HG02852 (cell line): Measurements from ENCODE around the gene EDN2.

Experiments used
- ATAC-seq: cut with Tn5 transposase; IDR thresholded peaks from one replicate; pipeline ENCODE4 v1.9.1; 2021; ENCODE audit warnings: mild to moderate bottlenecking, moderate library complexity; ENCODE audit not compliant: unreplicated experiment

Gene EDN2

GRCh38 chr1:41444246-41444645 lies 40.2 kb downstream of the EDN2 start:
- no peak for ATAC-seq

- ATAC-seq, result no peak
Measured at GRCh38 chr1:41442697-41443251, 41.7 kb downstream of the EDN2 start.

GRCh38 chr1:41440321-41441085 lies 44.0 kb downstream of the EDN2 start:
- no peak for ATAC-seq

GRCh38 chr1:41439234-41439633 lies 45.2 kb downstream of the EDN2 start:
- ATAC-seq, result no peak

- ATAC-seq, result no peak
Measured at GRCh38 chr1:41438711-41439110, 45.8 kb downstream of the EDN2 start.

- ATAC-seq, result no peak
Measured at GRCh38 chr1:41437011-41437355, 47.5 kb downstream of the EDN2 start.

GRCh38 chr1:41436281-41437010 lies 48.0 kb downstream of the EDN2 start:
- ATAC-seq, result no peak

GRCh38 chr1:41435570-41436178 lies 48.8 kb downstream of the EDN2 start:
- ATAC-seq, result no peak

GRCh38 chr1:41434748-41435449 lies 49.6 kb downstream of the EDN2 start:
- no peak for ATAC-seq

- no peak for ATAC-seq
Measured at GRCh38 chr1:41434306-41434705, 50.2 kb downstream of the EDN2 start.

GRCh38 chr1:41433501-41433900 lies 51.0 kb downstream of the EDN2 start:
- ATAC-seq, result no peak

- no peak for ATAC-seq
Measured at GRCh38 chr1:41432481-41433280, 51.8 kb downstream of the EDN2 start.

- ATAC-seq, result no peak
Measured at GRCh38 chr1:41431490-41432350, 52.8 kb downstream of the EDN2 start.

GRCh38 chr1:41430582-41430981 lies 53.9 kb downstream of the EDN2 start:
- no peak for ATAC-seq

- no peak for ATAC-seq
Measured at GRCh38 chr1:41430069-41430468, 54.4 kb downstream of the EDN2 start.

GRCh38 chr1:41429641-41430035 lies 54.8 kb downstream of the EDN2 start:
- no peak for ATAC-seq
